ENCODE data around the gene MYCN.

The MYCN gene

GRCh38 chr2:15989559-15989958, 49.2 kb downstream of the MYCN start:
- no peak overlapping the region for H3K4me3 ChIP-seq
- H3K27ac ChIP-seq: no peak overlapping the region

GRCh38 chr2:15990151-15991101, 50.1 kb downstream of the MYCN start:
- Histone ChIP-seq H3K27ac (no peak overlapping the region), H3K4me3 (no peak overlapping the region)

GRCh38 chr2:15991231-15991630, 50.9 kb downstream of the MYCN start:
- H3K27ac ChIP-seq: no peak overlapping the region
- no peak overlapping the region for H3K4me3 ChIP-seq

GRCh38 chr2:15992457-15993231, 52.3 kb downstream of the MYCN start:
- no peak overlapping the region for H3K4me3 ChIP-seq
- H3K27ac ChIP-seq: no peak overlapping the region

GRCh38 chr2:15993232-15993610, 52.9 kb downstream of the MYCN start:
- no peak overlapping the region for H3K4me3 ChIP-seq
- no peak overlapping the region for H3K27ac ChIP-seq

- no peak overlapping the region for H3K27ac ChIP-seq
- no peak overlapping the region for H3K4me3 ChIP-seq
Measured at GRCh38 chr2:15993666-15994065, 53.3 kb downstream of the MYCN start.

GRCh38 chr2:15995603-15996002, 55.3 kb downstream of the MYCN start:
- no peak overlapping the region for H3K4me3 ChIP-seq
- no peak overlapping the region for H3K27ac ChIP-seq
